ENCODE measurements around the gene RPAP3. TPM values are rescaled to one million over a fixed set of nuclear protein-coding genes. Genes with fewer than 3 reads are reported as not detected.

The RPAP3 gene
- total RNA-seq, 2 donors from 2014 or later: 8.1 to 16.8 TPM

DNA sequence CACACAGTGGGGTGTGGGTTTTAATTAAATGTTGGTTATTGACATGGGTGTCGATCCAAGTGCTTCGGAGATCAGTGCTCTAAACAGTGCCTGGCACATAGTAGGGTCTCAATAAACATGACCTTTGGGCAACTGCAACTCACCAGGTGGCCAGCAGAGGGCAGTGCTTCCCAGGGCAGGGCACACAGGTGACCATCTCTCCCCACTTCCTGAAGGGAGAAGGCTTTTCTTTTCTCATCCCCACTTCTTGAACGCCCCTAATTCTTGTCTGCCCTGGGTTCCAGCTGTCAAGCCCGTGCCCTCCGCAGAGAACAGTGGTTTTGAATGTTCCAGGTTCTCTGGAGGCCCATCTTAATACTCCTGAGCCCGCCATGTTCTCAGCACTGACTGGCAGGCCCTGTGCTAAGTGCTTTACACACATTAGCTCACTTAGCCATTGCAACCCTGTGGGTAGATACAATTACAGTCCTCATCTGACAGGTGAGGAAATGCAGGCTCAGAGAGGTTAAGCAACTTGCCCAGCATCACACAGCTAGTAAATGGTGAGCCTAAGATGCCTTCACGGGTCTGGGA is 36.5 kb upstream of the RPAP3 start:
- Histone ChIP-seq H3K27me3 (replicated peaks; ENCODE audit: insufficient read depth) (no peaks in the 10 kb centered on the region), H3K4me3 (no peak overlapping the region), H3K27ac (no peak overlapping the region), H3K4me1 (ENCODE audit: control insufficient read depth in 1 of 2, low read depth in 2 of 2) (peaks cover 16 to 29% of the 10 kb centered on the region in 2 donors), H3K36me3 (peaks cover 8% of the 10 kb centered on the region), H3K9me3 (no peaks in the 10 kb centered on the region)
- no peak for DNase-seq (ENCODE audit: low spot score)
- peak; percentile 97 for TF ChIP-seq CTCF (IDR thresholded peaks at IDR 0.05)
- no peak for ATAC-seq (ENCODE audit: insufficient number of reproducible peaks, low FRiP score, low read depth)

GRCh38 chr12:47741340-47741703 is 35.5 kb upstream of the RPAP3 start:
- Histone ChIP-seq H3K36me3 (peaks cover under 1% of the 10 kb centered on the region), H3K4me1 (ENCODE audit: control insufficient read depth in 1 of 2, low read depth in 2 of 2) (peaks cover 24 to 39% of the 10 kb centered on the region in 2 donors), H3K27me3 (replicated peaks; ENCODE audit: insufficient read depth) (no peaks in the 10 kb centered on the region), H3K4me3 (no peak overlapping the region), H3K27ac (no peak overlapping the region), H3K9me3 (no peaks in the 10 kb centered on the region)
- ATAC-seq (ENCODE audit: insufficient number of reproducible peaks, low FRiP score, low read depth) (no peak), DNase-seq (ENCODE audit: low spot score) (no peak)
- TF ChIP-seq CTCF (IDR thresholded peaks at IDR 0.05): no peak

DNA sequence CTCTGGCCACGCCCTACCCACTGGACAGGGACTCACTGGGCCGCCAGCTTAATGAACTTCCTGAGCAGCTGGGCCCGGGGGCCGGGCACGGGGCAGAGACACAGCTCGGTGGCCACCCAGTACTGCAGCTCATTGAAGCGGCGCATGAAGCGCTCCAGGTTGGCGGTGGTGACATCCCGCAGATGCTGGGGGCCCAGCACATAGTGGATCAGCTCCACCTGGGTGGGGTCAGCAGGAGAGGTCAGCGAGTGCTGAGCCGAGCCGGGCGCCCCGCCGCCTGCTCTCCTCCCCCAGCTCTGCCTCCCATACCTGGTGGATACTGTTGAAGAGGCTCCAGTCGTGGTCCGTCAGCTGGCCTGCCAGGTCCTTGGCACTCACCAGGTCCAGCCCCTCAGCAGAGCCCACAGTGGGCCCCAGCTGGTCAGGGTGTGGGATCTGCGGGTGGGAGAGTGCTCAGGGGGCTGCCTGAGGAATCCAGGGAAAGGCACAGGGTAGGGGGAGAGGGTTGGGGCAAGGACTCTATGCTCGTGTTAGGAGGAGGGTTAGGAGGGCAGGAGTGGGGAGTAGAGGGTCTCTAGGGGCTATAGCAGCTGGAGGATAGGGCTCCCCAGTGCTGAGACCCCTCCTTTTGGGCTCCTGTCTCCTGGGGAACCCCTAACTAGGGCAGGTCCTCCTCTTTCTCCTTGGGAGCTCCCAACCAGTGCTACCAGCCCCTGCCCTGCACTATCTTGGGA is 34.9 kb upstream of the RPAP3 start:
- no peaks in the 10 kb centered on the region for H3K36me3 ChIP-seq
- no peak overlapping the region for H3K4me3 ChIP-seq
- peaks cover 29 to 44% of the 10 kb centered on the region in 2 donors for H3K4me1 ChIP-seq (ENCODE audit: control insufficient read depth in 1 of 2, low read depth in 2 of 2)
- H3K27me3 ChIP-seq (replicated peaks; ENCODE audit: insufficient read depth): no peaks in the 10 kb centered on the region
- DNase-seq (ENCODE audit: low spot score): no peak
- no peak for ATAC-seq (ENCODE audit: insufficient number of reproducible peaks, low FRiP score, low read depth)
- H3K27ac ChIP-seq: no peak overlapping the region
- H3K9me3 ChIP-seq: no peaks in the 10 kb centered on the region
- no peak for TF ChIP-seq CTCF (IDR thresholded peaks at IDR 0.05)

DNA sequence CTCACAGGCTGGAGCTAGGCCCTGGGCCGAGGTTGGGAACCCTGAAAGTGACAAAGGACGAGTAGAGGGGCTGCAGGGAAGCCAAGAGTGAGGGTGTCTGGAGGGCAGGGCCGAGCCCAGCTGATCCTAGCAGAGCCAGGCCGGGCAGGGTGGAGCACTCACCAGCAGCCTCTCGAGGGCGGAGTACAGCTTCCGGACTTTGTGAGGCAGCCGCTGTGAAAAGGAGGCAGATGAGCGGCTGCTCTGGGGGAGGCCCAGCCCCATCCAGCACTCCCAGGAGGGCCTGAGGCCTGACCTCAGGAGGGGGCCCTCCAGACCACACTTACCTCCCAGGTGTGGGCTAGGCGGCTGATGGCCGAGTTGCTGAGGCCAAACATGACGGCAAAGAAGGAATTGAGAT is 34.1 kb upstream of the RPAP3 start:
- H3K27ac ChIP-seq: no peak overlapping the region
- DNase-seq (ENCODE audit: low spot score) (no peak), ATAC-seq (ENCODE audit: insufficient number of reproducible peaks, low FRiP score, low read depth) (no peak)
- H3K9me3 ChIP-seq: no peaks in the 10 kb centered on the region
- H3K27me3 ChIP-seq (replicated peaks; ENCODE audit: insufficient read depth): no peaks in the 10 kb centered on the region
- H3K4me1 ChIP-seq (ENCODE audit: control insufficient read depth in 1 of 2, low read depth in 2 of 2): peaks cover 35 to 52% of the 10 kb centered on the region in 2 donors
- no peak overlapping the region for H3K4me3 ChIP-seq
- H3K36me3 ChIP-seq: no peaks in the 10 kb centered on the region
- TF ChIP-seq CTCF (IDR thresholded peaks at IDR 0.05): no peak

- peaks cover 35 to 59% of the 10 kb centered on the region in 2 donors for H3K4me1 ChIP-seq (ENCODE audit: control insufficient read depth in 1 of 2, low read depth in 2 of 2)
- no peak overlapping the region for H3K27ac ChIP-seq
- H3K27me3 ChIP-seq (replicated peaks; ENCODE audit: insufficient read depth): no peaks in the 10 kb centered on the region
- no peak for TF ChIP-seq CTCF (IDR thresholded peaks at IDR 0.05)
- H3K36me3 ChIP-seq: no peaks in the 10 kb centered on the region
- H3K4me3 ChIP-seq: no peak overlapping the region
- ATAC-seq (ENCODE audit: insufficient number of reproducible peaks, low FRiP score, low read depth) (no peak), DNase-seq (ENCODE audit: low spot score) (no peak)
- no peaks in the 10 kb centered on the region for H3K9me3 ChIP-seq
Measured at GRCh38 chr12:47739297-47739696, 33.5 kb upstream of the RPAP3 start.

All from thoracic aorta (tissue), 2 donors.